Neural cell (in vitro differentiated cells): ENCODE measurements around the gene ZSCAN2. TPM values are rescaled to one million over a fixed set of nuclear protein-coding genes. Genes with fewer than 3 reads are reported as not detected.
A peak's percentile ranks its signal among the peaks of the same experiment; 100 is the strongest.
"Not testable (repeated sequence)": the region's sequence is repeated elsewhere in the genome, so short reads cannot be mapped to it uniquely, and the experiment has no call there.

Source experiments
- H2AFZ ChIP-seq: fragments of 200-600, 300-800 bp; sonication (generic), shearing (Covaris generic); 2 replicates; pipeline ENCODE4 v1.6.0; 2014; ENCODE audit warnings: low read depth, mild to moderate bottlenecking, antibody characterized with exemption, low read length, moderate library complexity
- H3F3A ChIP-seq: fragments of 200-600 bp; shearing (Covaris generic); 2 replicates; pipeline ENCODE4 v1.6.1; 2016; ENCODE audit warnings: mild to moderate bottlenecking, moderate library complexity, mixed read lengths, antibody characterized with exemption, low read length; ENCODE audit not compliant: insufficient read depth, poor library complexity, severe bottlenecking
- H3K27ac ChIP-seq: fragments of 200-600, 300-800 bp; sonication (generic), shearing (Covaris generic); 2 replicates; pipeline ENCODE4 v1.5.1; 2014; ENCODE audit warnings: mild to moderate bottlenecking, low read length, moderate library complexity
- H3K27me3 ChIP-seq: fragments of 300-800, 200-600 bp; sonication (generic), shearing (Covaris generic); 2 replicates; pipeline ENCODE4 v1.6.0; 2014; ENCODE audit warnings: mild to moderate bottlenecking, low read depth, low read length, moderate library complexity; ENCODE audit not compliant: insufficient read depth
- H3K36me3 ChIP-seq: fragments of 300-800, 200-600 bp; sonication (generic), shearing (Covaris generic); 2 replicates; pipeline ENCODE4 v1.5.1; 2014; ENCODE audit warnings: mild to moderate bottlenecking, antibody characterized with exemption, low read length, moderate library complexity; ENCODE audit not compliant: insufficient read depth
- H3K4me2 ChIP-seq: fragments of 300-800, 200-600 bp; sonication (generic), shearing (Covaris generic); 2 replicates; pipeline ENCODE4 v1.6.0; 2014; ENCODE audit warnings: mild to moderate bottlenecking, low read length
- H3K4me3 ChIP-seq: fragments of 300-800, 200-600 bp; sonication (generic), shearing (Covaris generic); 2 replicates; pipeline ENCODE4 v1.5.1; 2014; ENCODE audit warnings: mild to moderate bottlenecking, low read length, moderate library complexity
- H3K79me2 ChIP-seq: fragments of 200-600 bp; shearing (Covaris generic); replicated peaks from 2 replicates; pipeline ENCODE4 v1.6.0; 2014; ENCODE audit warnings: mild to moderate bottlenecking, low read length, moderate library complexity; ENCODE audit not compliant: insufficient read depth
- H3K9ac ChIP-seq: fragments of 300-800, 200-600 bp; sonication (generic), shearing (Covaris generic); 2 replicates; pipeline ENCODE4 v1.6.1; 2016; ENCODE audit warnings: mild to moderate bottlenecking, low read length, mixed read lengths
- H3K9me2 ChIP-seq: fragments of 200-600 bp; shearing (Covaris generic); 2 replicates; pipeline ENCODE4 v1.6.1; 2016; ENCODE audit warnings: mild to moderate bottlenecking, low read length, mixed read lengths; ENCODE audit not compliant: insufficient read depth
- H3K9me3 ChIP-seq: fragments of 200-600, 300-800 bp; sonication (generic), shearing (Covaris generic); 2 replicates; pipeline ENCODE4 v1.6.1; 2016; ENCODE audit warnings: mild to moderate bottlenecking, mixed run types, low read length, moderate library complexity, mixed read lengths
- H4K20me1 ChIP-seq: fragments of 200-600 bp; shearing (Covaris generic); 2 replicates; pipeline ENCODE4 v1.6.1; 2016; ENCODE audit warnings: mild to moderate bottlenecking, mixed run types; ENCODE audit not compliant: insufficient read depth
- EP300 ChIP-seq: fragments of 450-650 bp; conservative IDR thresholded peaks from 2 replicates; pipeline ENCODE4 v1.6.1; 2014; ENCODE audit warnings: antibody characterized with exemption, mild to moderate bottlenecking, moderate library complexity; ENCODE audit not compliant: poor library complexity, severe bottlenecking
- EZH2 ChIP-seq: fragments of 200-600, 300-800 bp; shearing (Covaris generic), sonication (generic); IDR thresholded peaks from 2 replicates; pipeline ENCODE4 v1.6.1; 2014; ENCODE audit warnings: antibody characterized with exemption, low read length, borderline replicate concordance, mild to moderate bottlenecking; ENCODE audit not compliant: insufficient read depth, poor library complexity, severe bottlenecking
- MXI1 ChIP-seq: fragments of 450-650 bp; conservative IDR thresholded peaks from 2 replicates; pipeline ENCODE4 v1.6.1; 2014; ENCODE audit warnings: antibody characterized with exemption, mild to moderate bottlenecking; ENCODE audit not compliant: poor library complexity, severe bottlenecking
- POLR2AphosphoS5 ChIP-seq: IDR thresholded peaks from 2 replicates; pipeline ENCODE4 v1.6.1; 2012
- RAD21 ChIP-seq: fragments of 450-650 bp; conservative IDR thresholded peaks from 2 replicates; pipeline ENCODE4 v1.6.1; 2014; ENCODE audit warnings: antibody characterized with exemption, mild to moderate bottlenecking, moderate library complexity
- SMC3 ChIP-seq: fragments of 450-650 bp; conservative IDR thresholded peaks from 2 replicates; pipeline ENCODE4 v1.6.1; 2014; ENCODE audit warnings: antibody characterized with exemption, mild to moderate bottlenecking, moderate library complexity; ENCODE audit not compliant: poor library complexity
- TAF1 ChIP-seq: IDR thresholded peaks from 2 replicates; pipeline ENCODE4 v1.6.1; 2012; ENCODE audit warnings: low read depth
- polyA minus RNA-seq: library from RNA; depleted of rRNA, polyadenylated mRNA; stranded (reverse); fragments of >200 nt; gene quantifications from 2 replicates; pipeline ENCODE4 v1.2.3, GENCODE V29; 2014
- polyA plus RNA-seq: library from polyadenylated mRNA; depleted of rRNA; stranded (reverse); fragments of >200 nt; gene quantifications from 2 replicates; pipeline ENCODE4 v1.2.3, GENCODE V29; 2014
- TF ChIP-seq, protein P1 (sequence below): fragments of 450-650 bp; IDR thresholded peaks from 2 replicates; pipeline ENCODE4 v1.5.1; 2014; ENCODE audit warnings: antibody characterized with exemption, mild to moderate bottlenecking, moderate library complexity; ENCODE audit not compliant: poor library complexity, severe bottlenecking
- TF ChIP-seq, protein P2 (sequence below): IDR thresholded peaks from 2 replicates; pipeline ENCODE4 v1.6.1; 2012; ENCODE audit warnings: borderline replicate concordance

Gene ZSCAN2
- polyA plus RNA-seq (29.9 and 55.6 TPM in 2 replicates), polyA minus RNA-seq (77.4 and 83.8 TPM in 2 replicates)

DNA sequence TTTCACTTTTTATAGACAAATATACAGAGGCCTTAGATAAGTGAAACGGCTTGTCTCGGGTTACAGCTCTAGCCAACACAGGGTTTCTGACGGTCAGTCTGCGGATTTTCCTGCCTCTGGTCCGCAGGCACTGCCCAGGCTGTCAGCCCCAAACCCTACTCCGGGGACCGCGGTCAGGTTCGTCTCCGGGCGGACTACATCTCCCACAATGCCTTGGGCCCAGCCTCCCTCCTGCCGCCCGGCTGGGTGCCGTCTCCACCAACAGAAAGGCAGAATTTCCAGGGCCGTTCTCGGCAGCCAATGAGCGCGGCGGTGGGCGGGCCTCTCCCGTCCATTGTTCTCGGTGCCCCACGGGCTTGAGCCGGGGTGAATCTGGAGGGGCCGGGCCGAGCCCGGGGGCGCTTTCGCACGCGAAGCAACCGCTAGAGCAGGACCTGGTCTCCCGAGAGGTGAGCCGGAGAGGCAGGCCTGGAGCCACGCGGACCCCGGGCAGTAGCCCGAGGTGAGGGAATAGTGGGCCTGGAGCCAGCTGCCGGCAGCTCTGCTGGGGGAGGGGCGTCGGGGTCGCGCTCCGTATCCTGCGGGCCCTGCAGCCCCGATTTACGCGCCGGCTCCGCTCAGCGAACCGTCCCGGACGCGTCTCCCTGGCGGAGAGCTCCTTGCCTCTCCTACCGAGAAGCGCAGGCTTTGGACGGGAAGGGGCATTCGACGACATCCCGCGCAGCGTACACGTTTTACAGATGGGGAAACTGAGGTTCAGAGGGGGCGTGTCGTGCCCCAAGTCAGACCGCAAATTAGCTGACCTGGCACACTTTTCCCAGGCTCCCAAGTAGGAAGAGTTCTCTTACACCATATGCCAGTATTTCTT is at the start of gene ZSCAN2:
TSS of gene ZSCAN2 (plus strand) at position 323 of the 868 bp plus-strand sequence. CDS start 2,919 bp downstream, outside the sequence.
- H3K27ac ChIP-seq, result peak within 1 kb of the TSS; percentile 93
- TF ChIP-seq RAD21 (peak; percentile 18), POLR2AphosphoS5 (peak; percentile 96), SMC3 (peak; percentile 46), EP300 (peak; percentile 61), MXI1 (peak; percentile 72), TAF1 (peak; percentile 93), EZH2 (no peak)
- TF ChIP-seq, protein P1, sequence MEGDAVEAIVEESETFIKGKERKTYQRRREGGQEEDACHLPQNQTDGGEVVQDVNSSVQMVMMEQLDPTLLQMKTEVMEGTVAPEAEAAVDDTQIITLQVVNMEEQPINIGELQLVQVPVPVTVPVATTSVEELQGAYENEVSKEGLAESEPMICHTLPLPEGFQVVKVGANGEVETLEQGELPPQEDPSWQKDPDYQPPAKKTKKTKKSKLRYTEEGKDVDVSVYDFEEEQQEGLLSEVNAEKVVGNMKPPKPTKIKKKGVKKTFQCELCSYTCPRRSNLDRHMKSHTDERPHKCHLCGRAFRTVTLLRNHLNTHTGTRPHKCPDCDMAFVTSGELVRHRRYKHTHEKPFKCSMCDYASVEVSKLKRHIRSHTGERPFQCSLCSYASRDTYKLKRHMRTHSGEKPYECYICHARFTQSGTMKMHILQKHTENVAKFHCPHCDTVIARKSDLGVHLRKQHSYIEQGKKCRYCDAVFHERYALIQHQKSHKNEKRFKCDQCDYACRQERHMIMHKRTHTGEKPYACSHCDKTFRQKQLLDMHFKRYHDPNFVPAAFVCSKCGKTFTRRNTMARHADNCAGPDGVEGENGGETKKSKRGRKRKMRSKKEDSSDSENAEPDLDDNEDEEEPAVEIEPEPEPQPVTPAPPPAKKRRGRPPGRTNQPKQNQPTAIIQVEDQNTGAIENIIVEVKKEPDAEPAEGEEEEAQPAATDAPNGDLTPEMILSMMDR, result peak; percentile 13
- TF ChIP-seq, protein P2, sequence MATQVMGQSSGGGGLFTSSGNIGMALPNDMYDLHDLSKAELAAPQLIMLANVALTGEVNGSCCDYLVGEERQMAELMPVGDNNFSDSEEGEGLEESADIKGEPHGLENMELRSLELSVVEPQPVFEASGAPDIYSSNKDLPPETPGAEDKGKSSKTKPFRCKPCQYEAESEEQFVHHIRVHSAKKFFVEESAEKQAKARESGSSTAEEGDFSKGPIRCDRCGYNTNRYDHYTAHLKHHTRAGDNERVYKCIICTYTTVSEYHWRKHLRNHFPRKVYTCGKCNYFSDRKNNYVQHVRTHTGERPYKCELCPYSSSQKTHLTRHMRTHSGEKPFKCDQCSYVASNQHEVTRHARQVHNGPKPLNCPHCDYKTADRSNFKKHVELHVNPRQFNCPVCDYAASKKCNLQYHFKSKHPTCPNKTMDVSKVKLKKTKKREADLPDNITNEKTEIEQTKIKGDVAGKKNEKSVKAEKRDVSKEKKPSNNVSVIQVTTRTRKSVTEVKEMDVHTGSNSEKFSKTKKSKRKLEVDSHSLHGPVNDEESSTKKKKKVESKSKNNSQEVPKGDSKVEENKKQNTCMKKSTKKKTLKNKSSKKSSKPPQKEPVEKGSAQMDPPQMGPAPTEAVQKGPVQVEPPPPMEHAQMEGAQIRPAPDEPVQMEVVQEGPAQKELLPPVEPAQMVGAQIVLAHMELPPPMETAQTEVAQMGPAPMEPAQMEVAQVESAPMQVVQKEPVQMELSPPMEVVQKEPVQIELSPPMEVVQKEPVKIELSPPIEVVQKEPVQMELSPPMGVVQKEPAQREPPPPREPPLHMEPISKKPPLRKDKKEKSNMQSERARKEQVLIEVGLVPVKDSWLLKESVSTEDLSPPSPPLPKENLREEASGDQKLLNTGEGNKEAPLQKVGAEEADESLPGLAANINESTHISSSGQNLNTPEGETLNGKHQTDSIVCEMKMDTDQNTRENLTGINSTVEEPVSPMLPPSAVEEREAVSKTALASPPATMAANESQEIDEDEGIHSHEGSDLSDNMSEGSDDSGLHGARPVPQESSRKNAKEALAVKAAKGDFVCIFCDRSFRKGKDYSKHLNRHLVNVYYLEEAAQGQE, result peak; percentile 90
- H4K20me1 ChIP-seq, result peaks cover 9% of the 10 kb centered on the region
- peak within 1 kb of the TSS; percentile 98 for H2AFZ ChIP-seq
- H3K4me3 ChIP-seq, result peak within 1 kb of the TSS; percentile 71
- H3K27me3 ChIP-seq, result no peaks in the 10 kb centered on the region
- peak within 1 kb of the TSS; percentile 95 for H3K9ac ChIP-seq
- peak within 1 kb of the TSS; percentile 68 for H3K4me2 ChIP-seq
- H3K79me2 ChIP-seq, result peaks cover 43% of the 10 kb centered on the region
- no peaks in the 10 kb centered on the region for H3K9me2 ChIP-seq
- H3F3A ChIP-seq, result no peaks in the 10 kb centered on the region
- H3K9me3 ChIP-seq, result no peaks in the 10 kb centered on the region
- H3K36me3 ChIP-seq, result peaks cover 7% of the 10 kb centered on the region

DNA sequence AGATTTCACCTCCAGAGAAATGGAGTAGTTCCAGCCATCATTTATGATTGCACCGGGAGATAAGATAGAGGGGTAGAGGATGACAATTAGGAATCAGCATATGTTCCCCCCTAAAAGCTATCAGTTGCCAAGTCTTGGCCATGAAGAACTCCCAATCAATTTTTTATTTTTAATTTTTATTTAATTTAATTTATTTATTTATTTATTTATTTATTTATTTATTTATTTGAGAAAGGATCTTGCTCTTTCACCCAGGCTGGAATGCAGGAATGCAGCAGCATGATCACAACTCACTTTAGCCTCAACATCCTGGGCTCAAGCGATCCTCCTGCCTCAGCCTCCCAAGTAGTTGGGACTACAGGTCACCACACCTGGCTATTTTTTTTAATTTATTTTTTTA is 49.2 kb upstream of the ZSCAN2 start:
- not testable (repeated sequence) for H3K36me3 ChIP-seq, H3F3A ChIP-seq, H3K9me3 ChIP-seq, H3K79me2 ChIP-seq, H3K9me2 ChIP-seq, H3K4me2 ChIP-seq, H3K27ac ChIP-seq, H3K4me3 ChIP-seq, H2AFZ ChIP-seq, H3K27me3 ChIP-seq, H4K20me1 ChIP-seq, H3K9ac ChIP-seq
